Liver (tissue), 9 donors: Measurements from ENCODE around the gene VAMP4. TPM values are rescaled to one million over a fixed set of nuclear protein-coding genes. Genes with fewer than 3 reads are reported as not detected.
A peak's percentile ranks its signal among the peaks of the same experiment; 100 is the strongest.

Experiments used
- DNase-seq: peaks from one replicate; pipeline ENCODE4 v3.0.0-alpha.2; 2017; ENCODE audit warnings: low spot score
- H3K27ac ChIP-seq, 2 donors: one replicate each; pipeline ENCODE4 v1.7.0; 2013; ENCODE audit warnings: inconsistent platforms in 2 of 2, low read length in 2 of 2, control low read depth in 1 of 2, low read depth in 1 of 2, mild to moderate bottlenecking in 1 of 2
- H3K27me3 ChIP-seq, 4 donors: one replicate each; pipeline versions ENCODE4 v1.6.1 to v1.7.0; 2013; ENCODE audit warnings: low read length in 3 of 4, inconsistent platforms in 1 of 4, mild to moderate bottlenecking in 1 of 4, moderate library complexity in 1 of 4; ENCODE audit not compliant: control insufficient read depth in 4 of 4, insufficient read depth in 4 of 4
- H3K36me3 ChIP-seq, 4 donors: one replicate each; pipeline versions ENCODE4 v1.6.1 to v1.7.0; 2013; ENCODE audit warnings: low read length in 3 of 4, mild to moderate bottlenecking in 3 of 4, low read depth in 1 of 4, moderate library complexity in 1 of 4; ENCODE audit not compliant: control insufficient read depth in 4 of 4, insufficient read depth in 3 of 4
- H3K4me1 ChIP-seq, 4 donors: one replicate each; pipeline versions ENCODE4 v1.6.1 to v1.7.0; 2013; ENCODE audit warnings: low read length in 3 of 4, mild to moderate bottlenecking in 3 of 4, moderate library complexity in 1 of 4; ENCODE audit not compliant: control insufficient read depth in 4 of 4, insufficient read depth in 4 of 4
- H3K4me3 ChIP-seq, 3 donors: one replicate each; pipeline versions ENCODE4 v1.6.1 to v1.7.0; 2013; ENCODE audit warnings: low read length in 3 of 3, control low read depth in 1 of 3, low read depth in 1 of 3, mild to moderate bottlenecking in 1 of 3
- H3K9ac ChIP-seq, 2 donors: one replicate each; pipeline ENCODE4 v1.7.0; 2013; ENCODE audit warnings: low read length in 2 of 2, mild to moderate bottlenecking in 2 of 2, moderate library complexity in 2 of 2, control low read depth in 1 of 2, low read depth in 1 of 2
- H3K9me3 ChIP-seq, 4 donors: one replicate each; pipeline versions ENCODE4 v1.6.1 to v1.7.0; 2013; ENCODE audit warnings: low read length in 3 of 4; ENCODE audit not compliant: control insufficient read depth in 4 of 4
- EGR1 ChIP-seq, 2 donors: IDR thresholded peaks; 2 replicates each; pipeline ENCODE4 v1.6.1; 2016 to 2018; ENCODE audit warnings: antibody characterized with exemption in 2 of 2, low read depth in 2 of 2
- FOXA2 ChIP-seq: IDR thresholded peaks from 2 replicates; pipeline ENCODE4 v1.6.1; 2016; ENCODE audit warnings: antibody characterized with exemption
- HNF4A ChIP-seq, 2 donors: conservative IDR thresholded peaks; 2 replicates each; pipeline ENCODE4 v1.6.1; 2016; ENCODE audit warnings: antibody characterized with exemption in 2 of 2, mild to moderate bottlenecking in 2 of 2
- HNF4G ChIP-seq: IDR thresholded peaks from 2 replicates; pipeline ENCODE4 v1.6.1; 2016; ENCODE audit warnings: antibody characterized with exemption
- JUND ChIP-seq, 2 donors: IDR thresholded peaks; 2 replicates each; pipeline ENCODE4 v1.6.1; 2016; ENCODE audit warnings: antibody characterized with exemption in 2 of 2
- NR2F2 ChIP-seq: IDR thresholded peaks from 2 replicates; pipeline ENCODE4 v1.6.1; 2016; ENCODE audit warnings: antibody characterized with exemption
- RAD21 ChIP-seq, 2 donors: IDR thresholded peaks; 2 replicates each; pipeline ENCODE4 v1.6.1; 2016; ENCODE audit warnings: antibody characterized with exemption in 2 of 2, mild to moderate bottlenecking in 2 of 2
- RXRA ChIP-seq, 2 donors: IDR thresholded peaks; 2 replicates each; pipeline ENCODE4 v1.6.1; 2017 to 2018; ENCODE audit warnings: antibody characterized with exemption in 2 of 2, mild to moderate bottlenecking in 1 of 2
- SP1 ChIP-seq: IDR thresholded peaks from 2 replicates; pipeline ENCODE4 v1.6.1; 2018; ENCODE audit warnings: antibody characterized with exemption, mild to moderate bottlenecking
- TAF1 ChIP-seq: conservative IDR thresholded peaks from 2 replicates; pipeline ENCODE4 v1.6.1; 2016; ENCODE audit warnings: antibody characterized with exemption, mild to moderate bottlenecking
- YY1 ChIP-seq: IDR thresholded peaks from 2 replicates; pipeline ENCODE4 v1.6.1; 2016; ENCODE audit warnings: antibody characterized with exemption, mild to moderate bottlenecking
- whole genome bisulfite sequencing: extraction: QIAGEN DNeasy Blood & Tissue Kit; methylation state at CpG from one replicate; pipeline ENCODE4 v1.1.7; 2013; 5-methylcytosine and 5-hydroxymethylcytosine counted together
- polyA plus RNA-seq, 2 donors: library from polyadenylated mRNA; stranded (reverse) in 1 of 2; unstranded in 1 of 2; fragments of 200-250 nt in 1 of 2; fragments of >200 nt in 1 of 2; fragmentation: Nextera tagmentation in 1 of 2; extraction: Ambion mirVana in 1 of 2; gene quantifications; one replicate each; pipeline versions ENCODE4 v1.2.1 to v1.2.3, GENCODE V29; 2013 to 2015
- total RNA-seq, 2 donors: library from RNA; depleted of rRNA; stranded (reverse); fragments of >200 nt; gene quantifications; one replicate each; pipeline ENCODE4 v1.2.3, GENCODE V29; 2014
- TF ChIP-seq, protein P1 (sequence below): IDR thresholded peaks from 2 replicates; pipeline ENCODE4 v1.6.1; 2016; ENCODE audit warnings: antibody characterized with exemption
- TF ChIP-seq, protein P2 (sequence below): IDR thresholded peaks from 2 replicates; pipeline ENCODE4 v1.6.1; 2016; ENCODE audit warnings: antibody characterized with exemption
- TF ChIP-seq, protein P3 (sequence below): IDR thresholded peaks from 2 replicates; pipeline ENCODE4 v1.6.1; 2016; ENCODE audit warnings: antibody characterized with exemption
- TF ChIP-seq, protein P4 (sequence below): fragments of 150-350 bp; IDR thresholded peaks from 2 replicates; pipeline ENCODE4 v1.5.1; 2017; ENCODE audit warnings: improper control_type of control experiment, low read depth, low read length; ENCODE audit not compliant: missing input control
- TF ChIP-seq, protein P5 (sequence below): IDR thresholded peaks from 2 replicates; pipeline ENCODE4 v1.6.1; 2016; ENCODE audit warnings: antibody characterized with exemption, mild to moderate bottlenecking
- donor health status: healthy.
- donor health status: healthy.
- donor health status: healthy.
- donor health status: healthy.
- donor health status: healthy.

VAMP4 gene
- total and polyA plus RNA-seq, 4 donors, result 4.0 to 6.1 (median 4.8) TPM

DNA sequence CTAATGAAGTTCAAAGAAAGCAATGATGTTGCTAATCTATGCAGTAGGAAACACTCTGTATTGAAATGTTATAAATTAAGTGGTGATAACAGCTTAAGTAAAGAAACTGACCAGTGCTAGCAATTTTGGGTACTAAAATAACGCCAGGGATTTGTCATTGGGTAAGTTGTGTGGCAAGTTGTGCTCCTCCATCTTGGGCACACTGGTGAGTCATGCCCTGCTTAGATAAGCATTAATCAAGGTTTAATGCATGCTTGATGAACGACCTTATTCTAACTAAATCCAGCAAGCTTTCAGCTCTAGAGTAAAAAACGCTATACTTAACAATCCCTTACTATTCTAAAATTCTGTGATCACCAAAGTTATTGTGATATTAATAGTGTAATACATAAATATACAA lies 25.2 kb downstream of the VAMP4 start:
- no peak for DNase-seq
- Histone ChIP-seq H3K27me3 (no peaks in the 10 kb centered on the region), H3K4me3 (no peak overlapping the region), H3K4me1 (no peaks in the 10 kb centered on the region), H3K36me3 (peaks cover 1 to 7% (median 5%) of the 10 kb centered on the region in 4 donors), H3K9ac (no peak overlapping the region), H3K9me3 (no peaks in the 10 kb centered on the region), H3K27ac (no peak overlapping the region)
- TF ChIP-seq TAF1, result no peak
- TF ChIP-seq, protein P1, sequence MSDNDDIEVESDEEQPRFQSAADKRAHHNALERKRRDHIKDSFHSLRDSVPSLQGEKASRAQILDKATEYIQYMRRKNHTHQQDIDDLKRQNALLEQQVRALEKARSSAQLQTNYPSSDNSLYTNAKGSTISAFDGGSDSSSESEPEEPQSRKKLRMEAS, result no peak
- no peak for TF ChIP-seq FOXA2
- TF ChIP-seq, protein P2, sequence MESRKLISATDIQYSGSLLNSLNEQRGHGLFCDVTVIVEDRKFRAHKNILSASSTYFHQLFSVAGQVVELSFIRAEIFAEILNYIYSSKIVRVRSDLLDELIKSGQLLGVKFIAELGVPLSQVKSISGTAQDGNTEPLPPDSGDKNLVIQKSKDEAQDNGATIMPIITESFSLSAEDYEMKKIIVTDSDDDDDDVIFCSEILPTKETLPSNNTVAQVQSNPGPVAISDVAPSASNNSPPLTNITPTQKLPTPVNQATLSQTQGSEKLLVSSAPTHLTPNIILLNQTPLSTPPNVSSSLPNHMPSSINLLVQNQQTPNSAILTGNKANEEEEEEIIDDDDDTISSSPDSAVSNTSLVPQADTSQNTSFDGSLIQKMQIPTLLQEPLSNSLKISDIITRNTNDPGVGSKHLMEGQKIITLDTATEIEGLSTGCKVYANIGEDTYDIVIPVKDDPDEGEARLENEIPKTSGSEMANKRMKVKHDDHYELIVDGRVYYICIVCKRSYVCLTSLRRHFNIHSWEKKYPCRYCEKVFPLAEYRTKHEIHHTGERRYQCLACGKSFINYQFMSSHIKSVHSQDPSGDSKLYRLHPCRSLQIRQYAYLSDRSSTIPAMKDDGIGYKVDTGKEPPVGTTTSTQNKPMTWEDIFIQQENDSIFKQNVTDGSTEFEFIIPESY, result no peak
- TF ChIP-seq, protein P3, sequence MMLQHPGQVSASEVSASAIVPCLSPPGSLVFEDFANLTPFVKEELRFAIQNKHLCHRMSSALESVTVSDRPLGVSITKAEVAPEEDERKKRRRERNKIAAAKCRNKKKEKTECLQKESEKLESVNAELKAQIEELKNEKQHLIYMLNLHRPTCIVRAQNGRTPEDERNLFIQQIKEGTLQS, result no peak
- TF ChIP-seq, protein P4, sequence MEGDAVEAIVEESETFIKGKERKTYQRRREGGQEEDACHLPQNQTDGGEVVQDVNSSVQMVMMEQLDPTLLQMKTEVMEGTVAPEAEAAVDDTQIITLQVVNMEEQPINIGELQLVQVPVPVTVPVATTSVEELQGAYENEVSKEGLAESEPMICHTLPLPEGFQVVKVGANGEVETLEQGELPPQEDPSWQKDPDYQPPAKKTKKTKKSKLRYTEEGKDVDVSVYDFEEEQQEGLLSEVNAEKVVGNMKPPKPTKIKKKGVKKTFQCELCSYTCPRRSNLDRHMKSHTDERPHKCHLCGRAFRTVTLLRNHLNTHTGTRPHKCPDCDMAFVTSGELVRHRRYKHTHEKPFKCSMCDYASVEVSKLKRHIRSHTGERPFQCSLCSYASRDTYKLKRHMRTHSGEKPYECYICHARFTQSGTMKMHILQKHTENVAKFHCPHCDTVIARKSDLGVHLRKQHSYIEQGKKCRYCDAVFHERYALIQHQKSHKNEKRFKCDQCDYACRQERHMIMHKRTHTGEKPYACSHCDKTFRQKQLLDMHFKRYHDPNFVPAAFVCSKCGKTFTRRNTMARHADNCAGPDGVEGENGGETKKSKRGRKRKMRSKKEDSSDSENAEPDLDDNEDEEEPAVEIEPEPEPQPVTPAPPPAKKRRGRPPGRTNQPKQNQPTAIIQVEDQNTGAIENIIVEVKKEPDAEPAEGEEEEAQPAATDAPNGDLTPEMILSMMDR, result no peak
- no peak for TF ChIP-seq YY1
- no peak for TF ChIP-seq HNF4A (conservative IDR thresholded peaks at IDR 0.05)
- no peak for TF ChIP-seq EGR1 (IDR thresholded peaks at IDR 0.05; ENCODE audit: low read depth in 2 of 2)
- no peak for TF ChIP-seq RAD21 (IDR thresholded peaks at IDR 0.05)
- TF ChIP-seq HNF4G, result no peak
- TF ChIP-seq, protein P5, sequence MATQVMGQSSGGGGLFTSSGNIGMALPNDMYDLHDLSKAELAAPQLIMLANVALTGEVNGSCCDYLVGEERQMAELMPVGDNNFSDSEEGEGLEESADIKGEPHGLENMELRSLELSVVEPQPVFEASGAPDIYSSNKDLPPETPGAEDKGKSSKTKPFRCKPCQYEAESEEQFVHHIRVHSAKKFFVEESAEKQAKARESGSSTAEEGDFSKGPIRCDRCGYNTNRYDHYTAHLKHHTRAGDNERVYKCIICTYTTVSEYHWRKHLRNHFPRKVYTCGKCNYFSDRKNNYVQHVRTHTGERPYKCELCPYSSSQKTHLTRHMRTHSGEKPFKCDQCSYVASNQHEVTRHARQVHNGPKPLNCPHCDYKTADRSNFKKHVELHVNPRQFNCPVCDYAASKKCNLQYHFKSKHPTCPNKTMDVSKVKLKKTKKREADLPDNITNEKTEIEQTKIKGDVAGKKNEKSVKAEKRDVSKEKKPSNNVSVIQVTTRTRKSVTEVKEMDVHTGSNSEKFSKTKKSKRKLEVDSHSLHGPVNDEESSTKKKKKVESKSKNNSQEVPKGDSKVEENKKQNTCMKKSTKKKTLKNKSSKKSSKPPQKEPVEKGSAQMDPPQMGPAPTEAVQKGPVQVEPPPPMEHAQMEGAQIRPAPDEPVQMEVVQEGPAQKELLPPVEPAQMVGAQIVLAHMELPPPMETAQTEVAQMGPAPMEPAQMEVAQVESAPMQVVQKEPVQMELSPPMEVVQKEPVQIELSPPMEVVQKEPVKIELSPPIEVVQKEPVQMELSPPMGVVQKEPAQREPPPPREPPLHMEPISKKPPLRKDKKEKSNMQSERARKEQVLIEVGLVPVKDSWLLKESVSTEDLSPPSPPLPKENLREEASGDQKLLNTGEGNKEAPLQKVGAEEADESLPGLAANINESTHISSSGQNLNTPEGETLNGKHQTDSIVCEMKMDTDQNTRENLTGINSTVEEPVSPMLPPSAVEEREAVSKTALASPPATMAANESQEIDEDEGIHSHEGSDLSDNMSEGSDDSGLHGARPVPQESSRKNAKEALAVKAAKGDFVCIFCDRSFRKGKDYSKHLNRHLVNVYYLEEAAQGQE, result no peak
- TF ChIP-seq SP1, result no peak
- TF ChIP-seq JUND (IDR thresholded peaks at IDR 0.05), result no peak
- no peak for TF ChIP-seq RXRA (IDR thresholded peaks at IDR 0.05)
- WGBS, result 88% methylated on average over 3 of the region's 3 CpGs

DNA sequence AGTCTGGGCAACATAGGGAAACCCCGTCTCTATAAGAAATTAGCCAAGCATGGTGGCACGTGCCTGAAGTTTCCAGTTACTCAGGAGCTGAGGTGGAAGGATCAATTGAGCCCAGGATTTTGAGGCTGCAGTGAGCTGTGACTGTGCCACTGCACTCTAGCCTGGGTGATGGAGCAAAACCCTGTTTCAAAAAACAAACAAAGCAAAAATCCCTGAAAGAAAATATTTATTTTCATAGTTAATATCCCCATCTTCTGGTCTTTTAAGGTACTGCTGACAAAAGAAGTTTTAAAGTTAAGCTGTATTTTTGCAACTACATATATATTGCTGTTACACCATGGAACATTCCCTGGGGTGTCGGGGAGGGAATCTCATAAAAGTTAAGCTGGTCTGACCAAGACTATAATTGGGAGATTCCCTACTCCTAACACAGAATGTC lies 26.0 kb downstream of the VAMP4 start:
- H3K36me3 ChIP-seq, result peaks cover 1 to 7% (median 5%) of the 10 kb centered on the region in 4 donors
- no peak overlapping the region for H3K27ac ChIP-seq
- H3K4me3 ChIP-seq, result no peak overlapping the region
- DNase-seq, result no peak
- TF ChIP-seq HNF4G, result no peak
- TF ChIP-seq, protein P4, result peak; percentile 53
- peak; percentile 79 to 82 for TF ChIP-seq RAD21 (IDR thresholded peaks at IDR 0.05)
- TF ChIP-seq, protein P2, result no peak
- no peak for TF ChIP-seq TAF1
- TF ChIP-seq NR2F2, result no peak
- 71% methylated on average over 3 of the region's 3 CpGs for WGBS
- H3K4me1 ChIP-seq, result no peaks in the 10 kb centered on the region
- H3K27me3 ChIP-seq, result no peaks in the 10 kb centered on the region
- H3K9ac ChIP-seq, result no peak overlapping the region
- H3K9me3 ChIP-seq, result no peaks in the 10 kb centered on the region
